Measurements from ENCODE around the gene NANOS3. TPM values are rescaled to one million over a fixed set of nuclear protein-coding genes. Genes with fewer than 3 reads are reported as not detected.
A peak's percentile ranks its signal among the peaks of the same experiment; 100 is the strongest.
"Not testable (repeated sequence)": the region's sequence is repeated elsewhere in the genome, so short reads cannot be mapped to it uniquely, and the experiment has no call there.

The NANOS3 gene
- total RNA-seq, 2 experiments from 2014 or later: not detected

GRCh38 chr19:13920940-13921747, 44.2 kb downstream of the NANOS3 start:
- POLR2A ChIA-PET: interaction anchor here (0.7 kb wide), 1 partner anchor 10 kb away, joined by 3 read pairs; no protein-coding TSS in a partner anchor
- intact Hi-C loops (cut with micrococcal nuclease; ENCODE audit: unreplicated experiment): no loop called here
- Histone ChIP-seq H4K20me1 (ENCODE audit: insufficient read depth, low read length) (no peaks in the 10 kb centered on the region), H2AFZ (ENCODE audit: low read length) (peak overlapping the region; percentile 55; the same call in 1 of the 2 replicates), H3K4me2 (ENCODE audit: low read length) (peak overlapping the region; percentile 34; the same call in 1 of the 2 replicates), H3K79me2 (ENCODE audit: insufficient read depth, low read depth, low read length) (no peaks in the 10 kb centered on the region), H3K27ac (ENCODE audit: low read depth, low read length, poor library complexity, severe bottlenecking) (no peak overlapping the region), H3K4me1 (ENCODE audit: insufficient read depth, low read length, poor library complexity, severe bottlenecking) (peaks cover 3% of the 10 kb centered on the region), H3K9me3 (ENCODE audit: low read length) (peaks cover 8% of the 10 kb centered on the region; the same call in 1 of the 2 replicates), H3K9me2 (ENCODE audit: insufficient read depth, low read length) (no peaks in the 10 kb centered on the region), H3K36me3 (ENCODE audit: insufficient read depth, low read length) (peaks cover 64% of the 10 kb centered on the region), H3K4me3 (ENCODE audit: low read depth, low read length, poor library complexity, severe bottlenecking) (no peak overlapping the region)
- peak; percentile 85 for DNase-seq (ENCODE audit: low spot score)
- BruUV-seq (replicated peaks): no TSS peak
- CTCF ChIA-PET (ENCODE audit: unreplicated experiment): interaction anchor here (0.8 kb wide), 1 partner anchor 39 kb away, joined by 3 read pairs; no protein-coding TSS in a partner anchor
- TF ChIP-seq CTCF (conservative IDR thresholded peaks at IDR 0.05; ENCODE audit: low read length) (no peak), EZH2phosphoT487 (IDR thresholded peaks at IDR 0.05; ENCODE audit: borderline replicate concordance, low read depth, low read length) (no peak)

GRCh38 chr19:13922118-13922517, 45.2 kb downstream of the NANOS3 start:
- H3K4me2 ChIP-seq (ENCODE audit: low read length); H3K9me3 ChIP-seq (ENCODE audit: low read length); BruUV-seq (replicated peaks); intact Hi-C loops (cut with micrococcal nuclease; ENCODE audit: unreplicated experiment); H3K4me3 ChIP-seq (ENCODE audit: low read depth, low read length, poor library complexity, severe bottlenecking); H3K79me2 ChIP-seq (ENCODE audit: insufficient read depth, low read depth, low read length); H4K20me1 ChIP-seq (ENCODE audit: insufficient read depth, low read length); H3K9me2 ChIP-seq (ENCODE audit: insufficient read depth, low read length); DNase-seq (ENCODE audit: low spot score); H2AFZ ChIP-seq (ENCODE audit: low read length); H3K27ac ChIP-seq (ENCODE audit: low read depth, low read length, poor library complexity, severe bottlenecking); CTCF ChIA-PET (ENCODE audit: unreplicated experiment); H3K4me1 ChIP-seq (ENCODE audit: insufficient read depth, low read length, poor library complexity, severe bottlenecking): not testable (repeated sequence)
- POLR2A ChIA-PET: interaction anchor here (0.6 kb wide), 1 partner anchor 96 kb away, joined by 4 read pairs; no protein-coding TSS in a partner anchor
- peaks cover 59% of the 10 kb centered on the region for H3K36me3 ChIP-seq (ENCODE audit: insufficient read depth, low read length)

- no TSS peak for BruUV-seq (replicated peaks)
Measured at GRCh38 chr19:13923194-13923987, 46.5 kb downstream of the NANOS3 start.

More at GRCh38 chr19:13923194-13923987, 46.5 kb downstream of the NANOS3 start:
- Histone ChIP-seq H3K9me3 (ENCODE audit: low read length) (peaks cover 8% of the 10 kb centered on the region; the same call in 1 of the 2 replicates), H4K20me1 (ENCODE audit: insufficient read depth, low read length) (no peaks in the 10 kb centered on the region), H3K4me2 (ENCODE audit: low read length) (no peak overlapping the region), H3K36me3 (ENCODE audit: insufficient read depth, low read length) (peaks cover 66% of the 10 kb centered on the region), H2AFZ (ENCODE audit: low read length) (no peak overlapping the region), H3K27ac (ENCODE audit: low read depth, low read length, poor library complexity, severe bottlenecking) (no peak overlapping the region), H3K79me2 (ENCODE audit: insufficient read depth, low read depth, low read length) (no peaks in the 10 kb centered on the region), H3K4me3 (ENCODE audit: low read depth, low read length, poor library complexity, severe bottlenecking) (no peak overlapping the region), H3K4me1 (ENCODE audit: insufficient read depth, low read length, poor library complexity, severe bottlenecking) (peaks cover 3% of the 10 kb centered on the region), H3K9me2 (ENCODE audit: insufficient read depth, low read length) (no peaks in the 10 kb centered on the region)
- no peak for DNase-seq (ENCODE audit: low spot score)
- intact Hi-C loops (cut with micrococcal nuclease; ENCODE audit: unreplicated experiment): no loop called here
- ChIA-PET POLR2A (no interaction called here), CTCF (ENCODE audit: unreplicated experiment) (no interaction called here)
- TF ChIP-seq CTCF (conservative IDR thresholded peaks at IDR 0.05; ENCODE audit: low read length) (no peak), EZH2phosphoT487 (IDR thresholded peaks at IDR 0.05; ENCODE audit: borderline replicate concordance, low read depth, low read length) (no peak)
